ENCODE data around the gene CAPZA1.

GRCh38 chr1:112712191-112712590, 92.6 kb downstream of the CAPZA1 start:
- TF ChIP-seq POLR2A (IDR thresholded peaks at IDR 0.05; ENCODE audit: low read depth, low read length) = no peak
- no peak for TF ChIP-seq CTCF (IDR thresholded peaks at IDR 0.05; ENCODE audit: extremely low read depth in 1 of 2, insufficient read depth in 1 of 2, low read depth in 1 of 2, low read length in 2 of 2)

All from endothelial cell of umbilical vein (primary cell).